GM19023 (cell line): Measurements from ENCODE around the gene TBKBP1.

ENCODE experiments used
- ATAC-seq: cut with Tn5 transposase; IDR thresholded peaks from one replicate; pipeline ENCODE4 v1.9.1; 2021; ENCODE audit warnings: mild to moderate bottlenecking, moderate library complexity; ENCODE audit not compliant: unreplicated experiment

Gene TBKBP1

DNA sequence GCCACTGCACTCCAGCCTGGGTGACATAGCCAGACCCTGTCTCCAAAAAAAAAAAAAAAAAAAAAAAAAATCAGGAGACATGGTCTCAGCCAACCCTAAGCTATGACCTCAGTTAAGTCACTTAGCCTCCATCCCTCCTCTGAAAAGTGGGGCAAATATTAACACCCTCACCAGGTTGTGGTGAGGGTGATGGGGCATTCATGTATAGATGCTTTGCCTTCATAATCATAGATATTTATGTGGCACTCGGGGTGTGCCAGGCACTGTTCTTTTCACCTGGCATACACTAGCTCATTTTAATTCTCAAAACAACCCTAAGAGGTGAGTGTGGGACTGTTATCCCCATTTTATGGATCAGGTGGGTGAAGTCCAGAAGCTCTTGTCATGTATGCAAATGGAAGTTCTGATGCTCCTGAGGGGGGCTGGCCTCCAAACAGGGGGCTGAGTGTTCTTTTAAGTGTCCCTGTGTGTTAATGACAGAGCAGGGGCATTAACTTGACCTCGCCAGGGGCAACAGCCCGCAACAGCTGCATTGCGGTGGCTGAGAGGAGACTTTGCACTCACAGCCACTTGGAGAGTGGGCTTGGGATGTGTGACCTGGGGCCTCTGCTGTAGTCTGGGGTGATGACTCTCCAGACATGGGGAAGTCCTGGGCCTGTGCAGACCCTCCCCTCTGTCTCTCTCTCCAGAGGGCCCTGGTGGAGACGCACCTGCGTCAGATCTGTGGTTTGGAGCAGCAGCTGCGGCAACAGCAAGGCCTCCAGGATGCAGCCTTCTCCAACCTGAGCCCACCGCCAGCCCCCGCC lies 4.1 kb downstream of the TBKBP1 start:
- ATAC-seq: no peak

DNA sequence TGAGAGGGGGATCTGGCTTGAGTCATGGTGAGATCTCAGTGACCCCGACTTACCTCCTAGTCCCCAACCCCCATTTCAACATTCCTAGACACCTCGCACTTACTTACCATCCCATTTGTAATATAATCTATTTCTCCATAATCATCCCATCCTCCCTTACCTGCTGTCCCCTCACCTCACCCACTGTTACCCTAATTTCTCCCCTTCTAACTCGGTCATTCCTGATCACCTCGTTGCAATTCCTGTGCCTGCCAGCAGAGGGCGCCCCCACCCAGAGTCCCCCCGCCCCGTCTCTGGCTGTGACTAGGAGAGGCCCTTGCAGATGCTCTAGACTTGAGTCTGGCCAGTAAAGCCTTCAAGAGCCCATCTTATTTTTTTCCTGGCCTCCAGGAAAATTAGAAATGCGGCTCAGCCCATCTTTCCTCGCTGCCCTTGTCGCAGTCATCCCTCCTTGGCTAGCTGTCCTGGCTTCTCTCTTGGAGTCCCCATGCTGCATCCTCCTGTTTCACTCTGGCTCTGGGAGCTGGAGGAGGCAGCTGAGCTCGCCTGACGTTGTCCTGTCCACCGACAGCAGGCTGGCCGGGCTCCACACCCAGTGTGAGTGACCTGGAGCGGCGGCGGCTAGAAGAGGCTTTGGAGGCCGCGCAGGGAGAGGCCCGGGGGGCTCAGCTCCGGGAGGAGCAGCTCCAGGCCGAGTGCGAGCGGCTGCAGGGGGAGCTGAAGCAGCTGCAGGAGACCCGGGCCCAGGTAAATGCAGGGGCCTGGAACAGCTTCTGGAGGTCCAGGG lies 5.0 kb downstream of the TBKBP1 start:
- ATAC-seq: no peak

DNA sequence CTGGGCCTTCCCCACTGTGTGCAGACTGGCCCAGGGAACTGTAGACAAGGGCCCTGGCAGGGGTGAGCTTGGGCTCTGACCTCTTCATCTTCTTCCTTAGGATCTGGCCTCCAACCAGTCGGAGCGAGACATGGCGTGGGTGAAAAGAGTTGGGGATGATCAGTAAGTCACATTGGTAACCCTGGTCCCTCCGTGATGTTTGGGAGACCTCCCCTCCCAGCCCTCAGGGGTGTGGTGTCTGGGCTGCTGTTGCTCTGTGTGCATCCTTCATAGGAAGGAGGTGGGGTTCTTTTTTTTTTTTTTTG lies 5.5 kb downstream of the TBKBP1 start:
- ATAC-seq: no peak

DNA sequence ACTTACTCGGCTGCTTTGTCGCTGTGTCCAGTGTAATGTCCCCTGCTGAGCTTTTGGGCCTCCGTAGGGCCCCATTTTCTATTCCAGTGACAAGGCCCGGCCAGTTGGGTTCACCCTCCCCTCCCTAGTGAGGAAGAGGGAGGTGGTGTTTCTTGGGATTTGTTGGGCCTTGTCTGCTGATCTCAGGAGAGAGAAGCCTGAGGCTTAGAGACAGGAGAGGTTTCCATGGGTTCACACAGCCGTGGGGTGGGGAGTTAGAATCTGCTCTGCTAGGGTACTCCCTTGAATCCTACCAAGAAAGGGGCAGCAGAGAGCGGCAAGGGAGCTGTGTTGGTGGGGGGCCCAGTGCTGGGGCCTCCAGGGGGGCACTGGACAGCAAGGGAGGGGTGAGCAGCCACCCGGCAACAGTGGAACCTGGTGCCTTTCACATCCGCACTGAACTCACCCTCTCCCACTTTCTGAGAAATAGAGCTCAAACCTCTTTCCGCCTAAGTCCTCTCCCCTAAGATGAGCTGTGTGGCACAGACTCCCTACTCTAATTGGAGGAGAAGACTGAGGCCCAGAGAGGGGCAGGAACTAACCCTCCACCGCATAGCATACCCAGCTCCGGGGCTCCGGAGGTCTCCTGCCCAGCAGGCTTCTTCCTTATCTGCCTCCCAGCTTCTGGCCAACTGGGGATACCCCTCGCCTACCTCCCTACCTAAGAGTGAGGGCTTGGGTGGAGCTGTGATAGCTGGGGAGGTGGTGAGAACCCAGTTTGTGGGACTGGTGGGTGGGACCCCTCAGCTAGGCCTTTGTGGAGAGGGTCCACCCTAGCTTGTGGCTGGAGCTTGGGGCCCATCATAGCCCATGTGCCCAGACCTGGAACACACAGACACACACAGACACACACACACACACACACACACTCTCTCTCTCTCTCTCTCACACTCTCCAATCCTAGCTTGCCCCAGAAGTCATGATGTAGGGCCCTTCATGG lies 6.8 kb downstream of the TBKBP1 start:
- ATAC-seq: no peak

GRCh38 chr17:47701608-47702007 lies 7.6 kb downstream of the TBKBP1 start:
- ATAC-seq: no peak

GRCh38 chr17:47702391-47702995 lies 8.5 kb downstream of the TBKBP1 start:
- no peak for ATAC-seq

- ATAC-seq: no peak
These were observed 9.2 kb downstream of the TBKBP1 start for GRCh38 chr17:47703191-47703591.

GRCh38 chr17:47703671-47704070 lies 9.7 kb downstream of the TBKBP1 start:
- ATAC-seq: no peak

DNA sequence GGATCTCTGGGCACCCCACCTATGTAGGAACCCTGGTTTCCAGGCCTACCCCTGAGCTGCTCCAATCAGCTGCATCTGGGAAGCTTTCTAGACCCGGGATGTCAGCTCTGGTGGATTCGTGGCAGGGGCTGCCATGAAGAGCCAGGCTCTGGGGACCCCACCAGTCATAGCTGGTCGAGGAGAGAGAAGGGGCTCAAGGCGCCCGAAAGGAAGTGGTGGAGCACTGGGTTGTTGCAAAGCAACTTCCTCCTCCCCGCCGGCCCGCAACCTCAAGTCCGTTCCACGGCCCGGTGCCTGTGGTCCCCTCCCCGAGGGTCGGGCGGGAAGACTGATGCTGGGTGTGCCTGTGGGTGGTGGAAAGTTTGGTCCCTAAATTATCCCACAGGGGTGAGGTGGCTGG lies 10.2 kb downstream of the TBKBP1 start:
- no peak for ATAC-seq

- no peak for ATAC-seq
These were observed 10.8 kb downstream of the TBKBP1 start for GRCh38 chr17:47704736-47705135.

GRCh38 chr17:47705536-47706530 lies 11.9 kb downstream of the TBKBP1 start:
- no peak for ATAC-seq

DNA sequence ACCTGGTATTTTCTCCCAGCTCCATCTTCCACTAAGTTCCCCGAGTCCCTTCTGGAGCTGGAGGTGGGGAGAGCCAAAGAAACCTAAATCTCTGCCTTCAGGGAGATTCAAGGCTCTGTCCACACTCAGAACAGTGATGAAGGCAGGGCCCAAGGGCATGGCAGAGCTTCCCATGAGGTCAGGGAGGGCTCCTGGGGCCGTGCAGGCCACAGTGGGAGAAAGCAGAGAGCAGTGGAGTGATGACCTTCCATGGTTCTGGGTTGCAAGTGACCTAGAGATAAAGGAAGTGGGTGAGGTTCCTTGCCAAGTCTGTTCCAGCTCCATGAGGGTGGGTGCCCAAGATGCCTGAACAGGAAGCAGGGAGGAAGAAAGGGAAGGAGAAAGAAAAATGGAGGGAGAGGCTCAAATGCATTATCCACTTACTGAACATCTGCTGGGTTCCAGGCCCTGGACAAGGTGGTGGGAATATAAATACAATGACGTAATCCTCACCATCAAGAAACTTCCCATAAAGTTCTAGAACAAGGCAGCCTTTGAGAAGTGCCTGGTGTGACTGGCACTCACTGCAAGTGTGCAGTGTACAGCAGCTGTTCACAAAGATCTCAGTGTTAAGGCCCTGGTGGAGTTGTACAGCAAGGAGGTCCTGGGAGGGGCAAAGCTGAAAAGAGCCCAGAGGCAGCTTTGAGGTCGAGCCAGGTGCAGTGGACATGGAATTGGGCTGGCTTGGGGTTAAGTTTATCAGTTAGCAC lies 13.3 kb downstream of the TBKBP1 start:
- no peak for ATAC-seq

GRCh38 chr17:47707884-47708283 lies 13.9 kb downstream of the TBKBP1 start:
- ATAC-seq: no peak

DNA sequence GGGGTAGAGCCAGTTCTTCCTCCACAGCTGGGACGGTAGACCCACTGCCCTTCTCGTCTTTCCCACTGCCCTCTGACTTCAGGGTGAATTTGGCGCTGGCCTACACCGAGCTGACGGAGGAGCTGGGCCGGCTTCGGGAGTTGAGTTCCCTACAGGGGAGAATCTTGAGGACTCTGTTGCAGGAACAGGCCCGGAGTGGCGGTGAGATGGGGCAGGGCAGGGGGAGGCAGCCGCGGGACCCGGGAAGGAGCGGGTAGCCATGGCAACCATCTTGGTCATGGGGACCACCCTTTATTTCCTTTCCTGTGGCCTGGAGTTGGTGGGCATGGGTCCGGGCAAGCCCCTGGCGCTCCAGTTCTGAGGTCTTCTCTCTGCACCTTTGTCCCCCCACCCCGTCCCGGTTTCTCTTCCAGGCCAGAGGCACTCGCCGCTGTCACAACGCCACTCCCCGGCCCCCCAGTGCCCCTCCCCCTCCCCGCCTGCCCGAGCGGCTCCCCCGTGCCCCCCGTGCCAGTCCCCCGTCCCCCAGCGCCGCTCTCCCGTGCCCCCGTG lies 14.4 kb downstream of the TBKBP1 start:
- ATAC-seq: no peak

DNA sequence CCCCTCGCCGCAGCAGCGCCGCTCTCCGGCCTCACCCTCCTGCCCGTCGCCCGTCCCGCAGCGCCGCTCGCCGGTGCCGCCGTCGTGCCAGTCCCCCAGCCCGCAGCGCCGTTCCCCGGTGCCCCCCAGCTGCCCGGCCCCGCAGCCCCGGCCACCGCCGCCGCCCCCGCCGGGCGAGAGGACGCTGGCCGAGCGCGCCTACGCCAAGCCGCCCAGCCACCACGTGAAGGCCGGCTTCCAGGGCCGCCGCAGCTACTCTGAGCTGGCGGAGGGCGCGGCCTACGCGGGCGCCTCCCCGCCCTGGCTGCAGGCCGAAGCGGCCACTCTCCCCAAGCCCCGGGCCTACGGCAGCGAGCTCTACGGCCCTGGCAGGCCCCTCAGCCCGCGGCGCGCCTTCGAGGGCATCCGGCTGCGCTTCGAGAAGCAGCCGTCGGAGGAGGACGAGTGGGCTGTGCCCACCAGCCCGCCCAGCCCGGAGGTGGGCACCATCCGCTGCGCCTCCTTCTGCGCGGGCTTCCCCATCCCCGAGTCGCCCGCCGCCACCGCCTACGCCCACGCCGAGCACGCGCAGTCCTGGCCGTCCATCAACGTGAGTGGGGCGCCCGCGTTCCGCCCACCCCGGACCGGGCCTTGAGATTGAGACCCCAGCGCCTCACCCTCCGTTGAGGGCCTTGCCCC lies 15.0 kb downstream of the TBKBP1 start:
- no peak for ATAC-seq

DNA sequence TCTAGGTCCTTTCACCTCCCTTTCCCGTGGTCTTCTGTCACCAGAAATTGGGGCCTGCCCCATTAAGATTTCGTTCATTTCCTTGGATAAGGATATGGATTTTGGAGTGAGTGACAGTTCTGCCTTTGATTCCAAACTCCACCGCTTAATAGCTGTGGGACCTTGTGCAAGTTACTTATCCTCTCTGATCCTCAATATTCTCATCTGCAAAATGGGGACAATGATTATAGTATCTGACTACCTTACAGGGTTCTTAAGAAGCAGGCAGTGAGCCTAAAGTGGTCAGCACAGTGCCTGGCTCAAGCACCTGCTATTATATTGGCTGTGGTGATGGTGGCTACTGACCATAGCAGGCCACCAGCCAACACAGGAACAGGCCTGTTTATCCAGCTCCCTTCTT lies 15.6 kb downstream of the TBKBP1 start:
- ATAC-seq: no peak

GRCh38 chr17:47711366-47712099 lies 17.6 kb downstream of the TBKBP1 start:
- no peak for ATAC-seq
